ENCODE measurements around the gene WFDC12. TPM values are rescaled to one million over a fixed set of nuclear protein-coding genes. Genes with fewer than 3 reads are reported as not detected.
A peak's percentile ranks its signal among the peaks of the same experiment; 100 is the strongest.

WFDC12 gene
- total RNA-seq, 1 donor from 2014 or later: not detected

DNA sequence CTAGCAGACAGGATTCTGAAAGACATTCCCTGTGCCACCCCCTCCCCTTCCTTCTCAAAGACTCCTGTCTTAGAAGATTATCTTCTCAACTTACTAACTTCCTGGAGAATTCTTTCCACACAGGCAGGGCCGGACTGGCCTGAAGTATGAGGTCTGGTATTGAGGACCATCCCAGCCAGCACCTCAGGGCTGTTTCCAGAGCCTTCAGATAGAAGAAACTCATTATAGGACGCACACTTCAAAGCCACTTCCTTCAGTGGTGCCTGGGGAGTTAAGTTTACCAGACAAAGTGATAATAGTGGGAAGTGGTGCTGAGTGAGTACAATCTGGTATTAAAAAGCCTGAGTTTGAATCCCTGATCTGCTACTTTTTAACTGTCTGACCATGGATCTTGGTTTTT is 39.0 kb downstream of the WFDC12 start:
- peaks cover 29% of the 10 kb centered on the region for H3K36me3 ChIP-seq
- no peak overlapping the region for H3K27ac ChIP-seq (replicated peaks)
- no peaks in the 10 kb centered on the region for H3K27me3 ChIP-seq (ENCODE audit: low read depth)
- no peaks in the 10 kb centered on the region for H3K4me1 ChIP-seq
- TF ChIP-seq, protein P1, sequence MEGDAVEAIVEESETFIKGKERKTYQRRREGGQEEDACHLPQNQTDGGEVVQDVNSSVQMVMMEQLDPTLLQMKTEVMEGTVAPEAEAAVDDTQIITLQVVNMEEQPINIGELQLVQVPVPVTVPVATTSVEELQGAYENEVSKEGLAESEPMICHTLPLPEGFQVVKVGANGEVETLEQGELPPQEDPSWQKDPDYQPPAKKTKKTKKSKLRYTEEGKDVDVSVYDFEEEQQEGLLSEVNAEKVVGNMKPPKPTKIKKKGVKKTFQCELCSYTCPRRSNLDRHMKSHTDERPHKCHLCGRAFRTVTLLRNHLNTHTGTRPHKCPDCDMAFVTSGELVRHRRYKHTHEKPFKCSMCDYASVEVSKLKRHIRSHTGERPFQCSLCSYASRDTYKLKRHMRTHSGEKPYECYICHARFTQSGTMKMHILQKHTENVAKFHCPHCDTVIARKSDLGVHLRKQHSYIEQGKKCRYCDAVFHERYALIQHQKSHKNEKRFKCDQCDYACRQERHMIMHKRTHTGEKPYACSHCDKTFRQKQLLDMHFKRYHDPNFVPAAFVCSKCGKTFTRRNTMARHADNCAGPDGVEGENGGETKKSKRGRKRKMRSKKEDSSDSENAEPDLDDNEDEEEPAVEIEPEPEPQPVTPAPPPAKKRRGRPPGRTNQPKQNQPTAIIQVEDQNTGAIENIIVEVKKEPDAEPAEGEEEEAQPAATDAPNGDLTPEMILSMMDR (IDR thresholded peaks at IDR 0.05; ENCODE audit: borderline replicate concordance): no peak
- no peak for DNase-seq
- H3K4me3 ChIP-seq: no peak overlapping the region
- H3K9me3 ChIP-seq (replicated peaks): peaks cover 17% of the 10 kb centered on the region
- intact Hi-C loops (cut with micrococcal nuclease): no loop called here

DNA sequence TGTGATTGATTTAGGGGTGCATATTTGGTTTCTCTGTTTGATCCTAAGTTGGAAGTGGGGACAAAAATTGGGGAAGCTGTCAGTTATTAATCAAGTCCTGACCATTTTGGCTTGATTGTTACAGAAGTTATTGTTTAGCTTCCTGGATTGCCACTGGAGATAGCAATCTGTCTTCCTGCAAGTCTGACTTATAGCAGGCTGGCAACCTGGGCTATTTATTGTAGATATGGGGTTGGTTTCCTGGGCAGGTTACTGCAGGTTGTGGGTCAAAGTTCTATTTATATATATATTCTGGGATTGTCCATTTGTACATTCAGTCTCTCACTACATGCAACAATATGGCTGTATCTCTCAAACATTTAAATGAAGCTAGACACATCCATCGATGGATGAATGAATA is 41.1 kb downstream of the WFDC12 start:
- intact Hi-C loops (cut with micrococcal nuclease): no loop called here
- Histone ChIP-seq H3K9me3 (replicated peaks) (peaks cover 17% of the 10 kb centered on the region), H3K4me3 (no peak overlapping the region), H3K36me3 (peaks cover 37% of the 10 kb centered on the region), H3K27ac (replicated peaks) (no peak overlapping the region), H3K4me1 (no peaks in the 10 kb centered on the region), H3K27me3 (ENCODE audit: low read depth) (no peaks in the 10 kb centered on the region)
- TF ChIP-seq, protein P1 (IDR thresholded peaks at IDR 0.05; ENCODE audit: borderline replicate concordance): no peak
- no peak for DNase-seq

GRCh38 chr20:45082468-45082867 is 41.8 kb downstream of the WFDC12 start:
- no peaks in the 10 kb centered on the region for H3K4me1 ChIP-seq
- no peak overlapping the region for H3K4me3 ChIP-seq
- TF ChIP-seq, protein P1 (IDR thresholded peaks at IDR 0.05; ENCODE audit: borderline replicate concordance): no peak
- peaks cover 17% of the 10 kb centered on the region for H3K9me3 ChIP-seq (replicated peaks)
- H3K36me3 ChIP-seq: peaks cover 43% of the 10 kb centered on the region
- no peaks in the 10 kb centered on the region for H3K27me3 ChIP-seq (ENCODE audit: low read depth)
- H3K27ac ChIP-seq (replicated peaks): no peak overlapping the region
- no peak for DNase-seq
- intact Hi-C loops (cut with micrococcal nuclease): no loop called here

GRCh38 chr20:45080867-45081624 is 43.2 kb downstream of the WFDC12 start:
- H3K27me3 ChIP-seq (ENCODE audit: low read depth): no peaks in the 10 kb centered on the region
- DNase-seq: no peak

DNA sequence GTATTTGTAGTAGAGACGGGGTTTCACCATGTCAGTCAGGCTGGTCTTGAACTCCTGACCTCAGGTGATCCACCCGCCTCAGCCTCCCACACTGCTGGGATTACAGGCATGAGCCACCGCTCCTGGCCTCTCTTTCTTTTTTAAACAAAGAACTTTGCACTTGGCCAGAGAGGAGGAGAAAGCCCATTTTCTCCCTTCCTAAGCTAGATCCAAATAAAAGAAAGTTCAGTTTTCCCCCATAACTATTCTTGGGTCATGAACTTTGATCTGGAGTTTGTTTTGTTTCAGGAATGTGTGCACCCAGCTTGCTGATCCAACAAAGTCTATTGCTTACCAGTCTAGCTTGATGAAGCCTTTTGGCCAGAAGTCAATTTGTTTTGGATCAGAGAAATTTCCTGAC is 46.7 kb downstream of the WFDC12 start:
- DNase-seq: no peak
- intact Hi-C loops (cut with micrococcal nuclease): no loop called here
- H3K27me3 ChIP-seq (ENCODE audit: low read depth): no peaks in the 10 kb centered on the region
- peaks cover 69% of the 10 kb centered on the region for H3K36me3 ChIP-seq
- H3K4me1 ChIP-seq: no peaks in the 10 kb centered on the region
- H3K9me3 ChIP-seq (replicated peaks): peaks cover 10% of the 10 kb centered on the region
- TF ChIP-seq, protein P1 (IDR thresholded peaks at IDR 0.05; ENCODE audit: borderline replicate concordance): no peak
- no peak overlapping the region for H3K27ac ChIP-seq (replicated peaks)
- no peak overlapping the region for H3K4me3 ChIP-seq

More at GRCh38 chr20:45080867-45081624, 43.2 kb downstream of the WFDC12 start:
- H3K36me3 ChIP-seq: peaks cover 56% of the 10 kb centered on the region
- no peaks in the 10 kb centered on the region for H3K4me1 ChIP-seq
- TF ChIP-seq, protein P1 (IDR thresholded peaks at IDR 0.05; ENCODE audit: borderline replicate concordance): peak; percentile 24
- H3K27ac ChIP-seq (replicated peaks): no peak overlapping the region
- peaks cover 17% of the 10 kb centered on the region for H3K9me3 ChIP-seq (replicated peaks)
- H3K4me3 ChIP-seq: no peak overlapping the region
- intact Hi-C loops (cut with micrococcal nuclease): no loop called here

Other genes with a start within 250 kb of the WFDC12 start
- gene YWHAB, start 238.8 kb downstream of the WFDC12 start, total RNA-seq: 106 TPM
- gene PABPC1L, start 214.4 kb downstream of the WFDC12 start, total RNA-seq: 2.4 TPM
- gene TOMM34, start 164.1 kb downstream of the WFDC12 start, total RNA-seq: 11.4 TPM
- 9.8 TPM for gene STK4, start 158.0 kb downstream of the WFDC12 start, total RNA-seq
- 0.14 TPM for gene KCNS1, start 23.3 kb downstream of the WFDC12 start, total RNA-seq
- gene WFDC5, start 9.3 kb downstream of the WFDC12 start, total RNA-seq: not detected
- gene PI3, start 50.4 kb upstream of the WFDC12 start, total RNA-seq: not detected
- not detected for gene SEMG1, start 82.6 kb upstream of the WFDC12 start, total RNA-seq
- gene SEMG2, start 96.9 kb upstream of the WFDC12 start, total RNA-seq: not detected
- 1.8 TPM for gene SLPI, start 130.1 kb upstream of the WFDC12 start, total RNA-seq
- gene RBPJL, start 182.4 kb upstream of the WFDC12 start, total RNA-seq: not detected
- not detected for gene MATN4, start 183.8 kb upstream of the WFDC12 start, total RNA-seq
- 77.4 TPM for gene SDC4, start 224.0 kb upstream of the WFDC12 start, total RNA-seq
- 20.8 TPM for gene SYS1, start 238.7 kb upstream of the WFDC12 start, total RNA-seq

Measured in left ventricle myocardium inferior (tissue), 1 donor.